Hepatic stellate cell (primary cell): ENCODE results near the gene PALM.
"Not testable (repeated sequence)": the region's sequence is repeated elsewhere in the genome, so short reads cannot be mapped to it uniquely, and the experiment has no call there.

Source experiments
- DNase-seq: peaks from one replicate; pipeline ENCODE4 v3.0.0; 2011; ENCODE audit warnings: low spot score

Gene PALM

GRCh38 chr19:732148-733069, 23.7 kb downstream of the PALM start:
- no peak for DNase-seq

- DNase-seq = no peak
These were observed 26.0 kb downstream of the PALM start for GRCh38 chr19:734716-735115.

GRCh38 chr19:736125-736524, 27.4 kb downstream of the PALM start:
- no peak for DNase-seq

- DNase-seq = peak; percentile 76
These were observed 28.9 kb downstream of the PALM start for GRCh38 chr19:737591-738093.

- DNase-seq = no peak
These were observed 29.9 kb downstream of the PALM start for GRCh38 chr19:738509-739128.

- DNase-seq = no peak
These were observed 31.4 kb downstream of the PALM start for GRCh38 chr19:739998-740715.

GRCh38 chr19:740816-741505, 32.2 kb downstream of the PALM start:
- DNase-seq = not testable (repeated sequence)

- DNase-seq = no peak
These were observed 32.9 kb downstream of the PALM start for GRCh38 chr19:741506-742131.

GRCh38 chr19:742540-743075, 33.9 kb downstream of the PALM start:
- DNase-seq = no peak

GRCh38 chr19:743168-743687, 34.5 kb downstream of the PALM start:
- no peak for DNase-seq

GRCh38 chr19:745138-745537, 36.4 kb downstream of the PALM start:
- not testable (repeated sequence) for DNase-seq

GRCh38 chr19:746208-746819, 37.6 kb downstream of the PALM start:
- DNase-seq = no peak

GRCh38 chr19:746956-747355, 38.2 kb downstream of the PALM start:
- no peak for DNase-seq

- no peak for DNase-seq
These were observed 38.9 kb downstream of the PALM start for GRCh38 chr19:747432-748273.

GRCh38 chr19:748274-748598, 39.5 kb downstream of the PALM start:
- DNase-seq = no peak

GRCh38 chr19:749811-750210, 41.1 kb downstream of the PALM start:
- DNase-seq = no peak

GRCh38 chr19:750640-751423, 42.1 kb downstream of the PALM start, which contains the start of gene MISP:
MISP (plus strand) TSS chr19:751112; CDS start chr19:756947, 5,835 bp downstream.
- no peak for DNase-seq

GRCh38 chr19:751501-752341, 43.0 kb downstream of the PALM start:
- peak; percentile 99 for DNase-seq
